Lung (tissue), 12 donors: ENCODE results near the gene CCDC178. TPM values are rescaled to one million over a fixed set of nuclear protein-coding genes. Genes with fewer than 3 reads are reported as not detected.

Experiments used
- ATAC-seq: fragments of 200-7000 bp; cut with Tn5 transposase; one replicate; pipeline ENCODE4 v1.9.1; 2020; ENCODE audit warnings: moderate number of reproducible peaks; ENCODE audit not compliant: insufficient read depth, low FRiP score
- DNase-seq, 3 donors: peaks; one replicate each; pipeline ENCODE4 v3.0.0-alpha.2; 2013 to 2017
- H3K27ac ChIP-seq, 2 donors: one replicate each; pipeline ENCODE4 v1.5.1; 2013; ENCODE audit warnings: mild to moderate bottlenecking in 2 of 2, moderate library complexity in 2 of 2, control low read depth in 1 of 2, inconsistent platforms in 1 of 2, low read depth in 1 of 2, low read length in 1 of 2
- H3K27me3 ChIP-seq, 3 donors: one replicate each; pipeline ENCODE4 v1.5.1; 2013; ENCODE audit warnings: low read length in 2 of 3; ENCODE audit not compliant: control insufficient read depth in 3 of 3, insufficient read depth in 3 of 3
- H3K36me3 ChIP-seq, 4 donors: one replicate each; pipeline ENCODE4 v1.5.1; 2013; ENCODE audit warnings: low read length in 4 of 4, mild to moderate bottlenecking in 1 of 4, moderate library complexity in 1 of 4; ENCODE audit not compliant: control insufficient read depth in 4 of 4, insufficient read depth in 4 of 4
- H3K4me1 ChIP-seq, 5 donors: one replicate each; pipeline ENCODE4 v1.5.1; 2013; ENCODE audit warnings: low read length in 5 of 5, mild to moderate bottlenecking in 2 of 5, moderate library complexity in 1 of 5; ENCODE audit not compliant: control insufficient read depth in 5 of 5, insufficient read depth in 5 of 5
- H3K4me3 ChIP-seq: one replicate; pipeline ENCODE4 v1.5.1; 2013; ENCODE audit warnings: mild to moderate bottlenecking, control low read depth, moderate library complexity
- H3K9ac ChIP-seq, 2 donors: one replicate each; pipeline ENCODE4 v1.5.1; 2013; ENCODE audit warnings: low read length in 2 of 2, control low read depth in 1 of 2; ENCODE audit not compliant: insufficient read depth in 1 of 2
- H3K9me3 ChIP-seq, 4 donors: one replicate each; pipeline ENCODE4 v1.5.1; 2013; ENCODE audit warnings: low read length in 3 of 4, mild to moderate bottlenecking in 1 of 4, moderate library complexity in 1 of 4; ENCODE audit not compliant: control insufficient read depth in 4 of 4, insufficient read depth in 3 of 4
- WGBS, 2 donors: extraction: QIAGEN DNeasy Blood & Tissue Kit; methylation state at CpG; one replicate each; pipeline ENCODE4 v1.1.7; 2013; 5-methylcytosine and 5-hydroxymethylcytosine counted together
- polyA plus RNA-seq, 2 donors: library from polyadenylated mRNA; stranded (reverse); fragments of 200-250 nt; gene quantifications; one replicate each; pipeline ENCODE4 v1.2.1, GENCODE V29; 2013
- total RNA-seq, 2 donors: library from RNA; depleted of rRNA in 1 of 2; stranded (reverse); fragments of >200 nt in 1 of 2; gene quantifications; one replicate each; pipeline ENCODE4 v1.2.1, GENCODE V29; 2014 to 2021
- TF ChIP-seq, protein P1 (sequence below): IDR thresholded peaks from 2 replicates; pipeline ENCODE4 v1.5.1; 2012; ENCODE audit warnings: mild to moderate bottlenecking; ENCODE audit errors: control extremely low read depth, extremely low read depth
- donor health status: control.
- donor health status: control.
- donor health status: Bipolar disorder and iron deficiency.
- donor health status: healthy.
- donor health status: DM: yes; HTN: yes; CAD: no.

The CCDC178 gene
- total and polyA plus RNA-seq, 4 donors = 0.08 to 1.1 (median 0.77) TPM

DNA sequence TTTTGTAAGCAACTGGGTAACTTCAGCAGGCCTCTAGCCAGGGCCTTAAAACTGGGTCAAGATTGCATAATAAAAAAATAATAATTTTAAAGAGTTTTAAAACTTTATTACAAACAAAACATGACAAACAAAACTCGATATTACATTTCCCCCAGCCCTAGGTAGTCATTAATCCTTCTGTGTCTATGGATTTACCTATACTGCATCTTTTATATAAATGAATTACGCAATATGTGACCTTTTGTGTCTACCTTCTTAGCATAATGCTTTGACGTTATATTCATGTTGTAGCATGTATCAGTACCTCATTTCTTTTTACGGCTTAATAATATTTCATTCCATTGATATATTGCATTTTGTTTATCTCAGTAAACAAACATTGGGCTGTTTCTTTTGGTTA, 113.5 kb downstream of the CCDC178 start:
- H3K36me3 ChIP-seq = no peaks in the 10 kb centered on the region
- H3K4me1 ChIP-seq = peaks cover 0 to 9% (median 0%) of the 10 kb centered on the region in 5 donors
- H3K9me3 ChIP-seq = no peaks in the 10 kb centered on the region
- DNase-seq (no peak), ATAC-seq (no peak)
- H3K4me3 ChIP-seq = no peak overlapping the region
- H3K9ac ChIP-seq = no peak overlapping the region
- H3K27me3 ChIP-seq = no peaks in the 10 kb centered on the region
- 75 to 79% methylated on average over 4 of the region's 4 CpGs for WGBS, 2 donors
- no peak overlapping the region for H3K27ac ChIP-seq
- TF ChIP-seq, protein P1, sequence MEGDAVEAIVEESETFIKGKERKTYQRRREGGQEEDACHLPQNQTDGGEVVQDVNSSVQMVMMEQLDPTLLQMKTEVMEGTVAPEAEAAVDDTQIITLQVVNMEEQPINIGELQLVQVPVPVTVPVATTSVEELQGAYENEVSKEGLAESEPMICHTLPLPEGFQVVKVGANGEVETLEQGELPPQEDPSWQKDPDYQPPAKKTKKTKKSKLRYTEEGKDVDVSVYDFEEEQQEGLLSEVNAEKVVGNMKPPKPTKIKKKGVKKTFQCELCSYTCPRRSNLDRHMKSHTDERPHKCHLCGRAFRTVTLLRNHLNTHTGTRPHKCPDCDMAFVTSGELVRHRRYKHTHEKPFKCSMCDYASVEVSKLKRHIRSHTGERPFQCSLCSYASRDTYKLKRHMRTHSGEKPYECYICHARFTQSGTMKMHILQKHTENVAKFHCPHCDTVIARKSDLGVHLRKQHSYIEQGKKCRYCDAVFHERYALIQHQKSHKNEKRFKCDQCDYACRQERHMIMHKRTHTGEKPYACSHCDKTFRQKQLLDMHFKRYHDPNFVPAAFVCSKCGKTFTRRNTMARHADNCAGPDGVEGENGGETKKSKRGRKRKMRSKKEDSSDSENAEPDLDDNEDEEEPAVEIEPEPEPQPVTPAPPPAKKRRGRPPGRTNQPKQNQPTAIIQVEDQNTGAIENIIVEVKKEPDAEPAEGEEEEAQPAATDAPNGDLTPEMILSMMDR = no peak

DNA sequence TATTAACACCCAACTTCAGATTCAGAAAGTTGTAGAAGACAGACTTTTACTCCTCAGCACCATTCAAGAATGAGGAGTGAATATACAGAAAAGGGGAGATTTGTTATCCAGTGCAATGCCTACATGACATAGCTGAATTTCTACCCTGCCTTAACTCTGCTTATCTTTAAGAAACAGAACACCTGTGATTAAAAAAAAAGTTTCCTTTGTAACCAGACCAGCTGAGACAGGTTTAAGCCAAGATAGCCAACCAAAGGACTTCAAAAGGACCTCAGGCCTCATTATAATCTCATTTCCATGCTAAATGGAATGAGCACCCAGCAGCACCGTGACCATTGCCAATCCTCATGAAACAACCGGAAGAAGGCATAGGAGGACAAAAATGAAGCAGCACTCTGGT, 122.9 kb downstream of the CCDC178 start:
- Histone ChIP-seq H3K27ac (no peak overlapping the region), H3K9ac (no peak overlapping the region), H3K36me3 (no peaks in the 10 kb centered on the region), H3K9me3 (peaks cover 0 to 4% (median 0%) of the 10 kb centered on the region in 4 donors), H3K27me3 (no peaks in the 10 kb centered on the region), H3K4me1 (no peaks in the 10 kb centered on the region), H3K4me3 (no peak overlapping the region)
- WGBS, 2 donors = 91 to 94% methylated on average over 2 of the region's 2 CpGs
- ATAC-seq (no peak), DNase-seq (no peak)
- TF ChIP-seq, protein P1 = no peak

DNA sequence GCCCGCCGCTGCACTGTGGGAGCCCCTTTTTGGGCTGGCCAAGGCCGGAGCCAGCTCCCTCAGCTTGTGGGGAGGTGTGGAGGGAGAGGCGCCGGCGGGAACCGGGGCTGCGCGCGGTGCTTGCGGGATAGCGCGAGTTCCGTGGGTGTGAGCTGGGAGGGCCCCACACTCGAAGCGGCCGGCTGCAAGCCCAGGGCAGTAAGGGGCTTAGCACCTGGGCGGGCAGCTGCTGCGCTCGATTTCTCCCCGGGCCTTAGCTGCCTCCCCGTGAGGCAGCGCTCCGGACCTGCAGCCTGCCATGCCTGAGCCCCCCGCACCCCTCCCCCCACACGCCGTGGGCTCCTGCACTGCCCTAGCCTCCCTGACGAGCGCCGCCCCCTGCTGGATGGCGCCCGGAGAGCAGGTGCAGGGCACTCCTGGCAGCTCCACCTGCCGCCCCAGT, 124.4 kb downstream of the CCDC178 start:
- TF ChIP-seq, protein P1 = no peak
- H3K9ac ChIP-seq = no peak overlapping the region
- ATAC-seq (no peak), DNase-seq (no peak)
- H3K4me1 ChIP-seq = no peaks in the 10 kb centered on the region
- no peak overlapping the region for H3K27ac ChIP-seq
- peaks cover 0 to 4% (median 0%) of the 10 kb centered on the region in 4 donors for H3K9me3 ChIP-seq
- no peaks in the 10 kb centered on the region for H3K36me3 ChIP-seq
- no peak overlapping the region for H3K4me3 ChIP-seq
- H3K27me3 ChIP-seq = no peaks in the 10 kb centered on the region
- 93 to 95% methylated on average over 31 to 33 of the region's 33 CpGs for WGBS, 2 donors

DNA sequence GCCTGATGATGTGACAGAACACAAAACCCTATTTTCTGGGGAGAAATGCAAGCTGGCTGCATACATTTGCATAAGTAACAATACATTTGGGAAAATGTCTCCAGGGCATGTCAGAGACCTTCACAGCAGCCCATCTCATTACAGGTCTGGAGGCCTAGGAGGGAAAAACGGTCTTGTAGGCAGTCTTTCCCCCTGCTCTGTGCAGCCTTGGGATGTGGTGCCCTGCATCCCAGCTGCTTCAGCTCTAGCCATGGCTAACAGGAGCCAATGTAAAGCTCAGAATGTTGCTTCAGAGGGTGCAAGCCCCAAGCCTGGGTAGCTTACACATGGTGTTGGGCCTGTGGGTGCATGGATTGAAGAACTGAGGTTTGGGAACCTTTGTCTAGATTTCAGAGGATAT, 133.0 kb downstream of the CCDC178 start:
- 65 to 91% methylated on average over 1 of the region's 1 CpG for WGBS, 2 donors
- Histone ChIP-seq H3K4me3 (no peak overlapping the region), H3K9me3 (peaks cover 0 to 5% (median 2%) of the 10 kb centered on the region in 4 donors), H3K9ac (no peak overlapping the region), H3K27ac (no peak overlapping the region), H3K36me3 (no peaks in the 10 kb centered on the region), H3K4me1 (peaks cover 0 to 7% (median 0%) of the 10 kb centered on the region in 5 donors), H3K27me3 (no peaks in the 10 kb centered on the region)
- TF ChIP-seq, protein P1 = no peak
- ATAC-seq (no peak), DNase-seq (no peak)
